ENCODE data around the gene MYF6. TPM values are rescaled to one million over a fixed set of nuclear protein-coding genes. Genes with fewer than 3 reads are reported as not detected.

Gene MYF6
- total and polyA plus RNA-seq, 9 of the 15 experiments (the other 6 are each of a cell fraction or from before 2014, with no cell fraction given): not detected

DNA sequence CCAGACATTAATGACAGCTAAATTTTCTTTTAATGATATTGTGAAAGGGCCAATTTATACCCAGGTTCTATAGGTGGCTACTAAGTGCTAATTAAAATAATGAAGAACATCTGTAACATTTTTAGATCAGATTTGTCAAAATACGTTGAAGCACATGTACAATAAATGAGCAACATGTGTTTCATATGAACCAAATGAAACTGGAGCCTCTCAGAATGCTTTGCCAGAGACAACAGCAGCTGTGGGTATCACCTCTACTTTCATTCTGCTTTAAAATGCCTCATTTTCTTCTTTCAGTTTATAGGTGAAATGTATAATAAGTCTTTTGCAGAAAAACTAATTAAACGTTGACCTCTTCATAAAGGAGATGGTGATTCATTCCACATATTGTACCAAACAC, 26.1 kb upstream of the MYF6 start (continued):
- TF ChIP-seq, protein P1, sequence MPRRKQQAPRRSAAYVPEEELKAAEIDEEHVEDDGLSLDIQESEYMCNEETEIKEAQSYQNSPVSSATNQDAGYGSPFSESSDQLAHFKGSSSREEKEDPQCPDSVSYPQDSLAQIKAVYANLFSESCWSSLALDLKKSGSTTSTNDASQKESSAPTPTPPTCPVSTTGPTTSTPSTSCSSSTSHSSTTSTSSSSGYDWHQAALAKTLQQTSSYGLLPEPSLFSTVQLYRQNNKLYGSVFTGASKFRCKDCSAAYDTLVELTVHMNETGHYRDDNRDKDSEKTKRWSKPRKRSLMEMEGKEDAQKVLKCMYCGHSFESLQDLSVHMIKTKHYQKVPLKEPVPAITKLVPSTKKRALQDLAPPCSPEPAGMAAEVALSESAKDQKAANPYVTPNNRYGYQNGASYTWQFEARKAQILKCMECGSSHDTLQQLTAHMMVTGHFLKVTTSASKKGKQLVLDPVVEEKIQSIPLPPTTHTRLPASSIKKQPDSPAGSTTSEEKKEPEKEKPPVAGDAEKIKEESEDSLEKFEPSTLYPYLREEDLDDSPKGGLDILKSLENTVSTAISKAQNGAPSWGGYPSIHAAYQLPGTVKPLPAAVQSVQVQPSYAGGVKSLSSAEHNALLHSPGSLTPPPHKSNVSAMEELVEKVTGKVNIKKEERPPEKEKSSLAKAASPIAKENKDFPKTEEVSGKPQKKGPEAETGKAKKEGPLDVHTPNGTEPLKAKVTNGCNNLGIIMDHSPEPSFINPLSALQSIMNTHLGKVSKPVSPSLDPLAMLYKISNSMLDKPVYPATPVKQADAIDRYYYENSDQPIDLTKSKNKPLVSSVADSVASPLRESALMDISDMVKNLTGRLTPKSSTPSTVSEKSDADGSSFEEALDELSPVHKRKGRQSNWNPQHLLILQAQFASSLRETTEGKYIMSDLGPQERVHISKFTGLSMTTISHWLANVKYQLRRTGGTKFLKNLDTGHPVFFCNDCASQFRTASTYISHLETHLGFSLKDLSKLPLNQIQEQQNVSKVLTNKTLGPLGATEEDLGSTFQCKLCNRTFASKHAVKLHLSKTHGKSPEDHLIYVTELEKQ (CRISPR knock-in tag; IDR thresholded peaks at IDR 0.05): no peak

DNA sequence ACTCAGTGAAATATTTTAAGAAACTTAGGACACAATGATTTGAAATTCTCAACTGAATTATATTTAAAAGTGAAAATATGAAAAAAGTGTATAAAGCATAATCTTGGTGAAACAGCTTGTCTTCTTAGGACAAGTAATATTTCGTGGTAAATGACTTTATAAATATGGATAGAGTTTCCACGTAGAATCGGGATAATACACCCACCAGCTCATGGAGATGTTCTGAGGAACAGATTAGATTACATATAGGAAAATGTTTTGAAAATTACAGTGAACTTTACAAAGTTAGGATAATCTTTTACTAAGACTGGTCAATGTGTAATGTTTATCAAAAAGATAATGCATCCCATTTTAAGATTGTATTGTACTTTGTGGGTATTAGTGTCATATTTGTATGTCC, 25.6 kb upstream of the MYF6 start:
- WGBS (ENCODE audit: insufficient coverage, low coverage, missing lambda C conversion rate): 0% methylated on average over 3 of the region's 3 CpGs
- Histone ChIP-seq H3K4me1 (replicated peaks in 1 of 2; ENCODE audit: control insufficient read depth in 2 of 2, insufficient read depth in 2 of 2, low read length in 2 of 2) (no peaks in the 10 kb centered on the region), H3K4me2 (ENCODE audit: insufficient read depth, low read length) (no peak overlapping the region), H3K36me3 (ENCODE audit: control insufficient read depth, insufficient read depth, low read length) (no peaks in the 10 kb centered on the region), H3K9me1 (ENCODE audit: control insufficient read depth, insufficient read depth, low read length) (no peaks in the 10 kb centered on the region), H2AFZ (ENCODE audit: low read depth, low read length) (no peak overlapping the region), H3K27ac (ENCODE audit: extremely low read depth, low read depth, low read length) (no peak overlapping the region), H3K4me3 (no peak overlapping the region), H3K9ac (ENCODE audit: insufficient read depth in 1 of 2, low read depth in 2 of 2, low read length in 2 of 2) (no peak overlapping the region), H3K9me3 (replicated peaks; ENCODE audit: control insufficient read depth, insufficient read depth, low read depth, low read length) (0 out of 2 replicates have a peak, but pooled peaks cover 2% of the 10 kb centered on the region), H3K27me3 (ENCODE audit: control insufficient read depth in 2 of 2, insufficient read depth in 2 of 2, low read length in 2 of 2) (no peaks in the 10 kb centered on the region), H4K20me1 (replicated peaks; ENCODE audit: control insufficient read depth, insufficient read depth, low read length) (no peaks in the 10 kb centered on the region), H3K79me2 (ENCODE audit: control insufficient read depth, insufficient read depth, low read length) (no peaks in the 10 kb centered on the region)
- DNase-seq (ENCODE audit: extremely low read depth in 1 of 4, low spot score in 3 of 4) (no peak), ATAC-seq (no peak), FAIRE-seq (no peak)
- intact Hi-C loops (cut with micrococcal nuclease) (no loop called here), in situ Hi-C loops (cut with MboI) (no loop called here)
- no TSS peak for BruUV-seq (replicated peaks)
- CTCF ChIA-PET (ENCODE audit: low intra/inter-chr PET ratio): no interaction called here
- POLR2A ChIA-PET: no interaction called here
- TF ChIP-seq SRF (CRISPR knock-in tag; IDR thresholded peaks at IDR 0.05): no peak
- no peak for TF ChIP-seq ZNF274 (IDR thresholded peaks at IDR 0.05; ENCODE audit: borderline replicate concordance, low read depth, low read length)
- TF ChIP-seq TAF15 (IDR thresholded peaks at IDR 0.05; ENCODE audit: low read depth, low read length): no peak
- TF ChIP-seq ETS1 (conservative IDR thresholded peaks at IDR 0.05; ENCODE audit: control insufficient read depth, low read depth, low read length): no peak
- no peak for TF ChIP-seq ZNF184 (CRISPR knock-in tag; IDR thresholded peaks at IDR 0.05)
- TF ChIP-seq ZKSCAN8 (CRISPR knock-in tag; IDR thresholded peaks at IDR 0.05): no peak
- no peak for TF ChIP-seq BHLHE40 (IDR thresholded peaks at IDR 0.05; ENCODE audit: low read length)
- no peak for TF ChIP-seq PHB2 (IDR thresholded peaks at IDR 0.05; ENCODE audit: low read depth)
- TF ChIP-seq FOXJ2 (tag; IDR thresholded peaks at IDR 0.05): no peak
